SK-N-MC (cell line): ENCODE data around the gene HDAC4.

Source experiments
- EZH2 ChIP-seq: fragments of 200-600 bp; sonication (generic); IDR thresholded peaks from one replicate; pipeline ENCODE4 v1.6.1; 2017; ENCODE audit warnings: antibody characterized with exemption
- FOXP2 ChIP-seq: optimal IDR thresholded peaks from 2 replicates; pipeline ENCODE3; 2011; ENCODE audit warnings: mild to moderate bottlenecking, moderate library complexity; ENCODE audit not compliant: insufficient read depth; ENCODE audit errors: extremely low read length, control extremely low read depth
- POLR2AphosphoS5 ChIP-seq: IDR thresholded peaks from 2 replicates; pipeline ENCODE4 v1.6.1; 2012; ENCODE audit warnings: mild to moderate bottlenecking, low read depth, low read length, borderline replicate concordance

GRCh38 chr2:239307921-239308613 lies 92.8 kb downstream of the HDAC4 start:
- TF ChIP-seq POLR2AphosphoS5 (no peak), EZH2 (no peak), FOXP2 (no peak)
